HepG2 (cell line): Measurements from ENCODE around the gene CAMK1D. TPM values are rescaled to one million over a fixed set of nuclear protein-coding genes. Genes with fewer than 3 reads are reported as not detected.

Experiments
- ATAC-seq: fragments of 200-7000 bp; cut with Tn5 transposase; 3 replicates; pipeline ENCODE4 v1.9.1; 2020; ENCODE audit warnings: mild to moderate bottlenecking, moderate library complexity
- BruUV-seq: library from RNA; stranded (reverse); fragments of 400-500 nt; replicated peaks from 2 replicates; lab custom pipeline; 2021; lab: Mats Ljungman, UMichigan
- CTCF ChIA-PET: fragments of 300-600 bp; formaldehyde crosslinking; extraction: SDS; loops from one replicate; lab custom pipeline; 2021; ENCODE audit warnings: low total read pairs, inconsistent platforms, low intra/inter-chr PET ratio; lab: Yijun Ruan, JAX
- POLR2A ChIA-PET: fragments of 350-600 bp; sonication (Branson Sonifier 250); formaldehyde crosslinking; loops from one replicate; lab custom pipeline; 2020; ENCODE audit warnings: antibody characterized with exemption, inconsistent platforms; lab: Yijun Ruan, JAX
- DNase-seq: peaks from one replicate; pipeline ENCODE4 v3.0.0-alpha.2; 2015; ENCODE audit warnings: low spot score
- FAIRE-seq: peaks from 3 replicates; lab custom pipeline; 2011; peaks lifted over from hg19 to GRCh38; lab: Jason Lieb, UNC
- H2AFZ ChIP-seq: one replicate; pipeline ENCODE4 v1.6.1; 2011; ENCODE audit warnings: low read length, inconsistent platforms
- H3K27ac ChIP-seq: fragments of 300-600 bp; 3 replicates; pipeline ENCODE4 v1.8.0; 2011; ENCODE audit warnings: mixed run types, mild to moderate bottlenecking, mixed read lengths, low read length, inconsistent platforms; ENCODE audit not compliant: insufficient read depth; ENCODE audit errors: extremely low read length
- H3K27me3 ChIP-seq, 2 experiments: fragments of 200-600 bp in 1 of 2; 2 replicates in 1 of 2; 3 replicates in 1 of 2; pipeline versions ENCODE4 v1.6.0 to v1.8.0; 2011; ENCODE audit warnings: low read length in 2 of 2, mild to moderate bottlenecking in 2 of 2, moderate library complexity in 2 of 2, inconsistent platforms in 1 of 2; ENCODE audit not compliant: insufficient read depth in 2 of 2, control insufficient read depth in 1 of 2
- H3K36me3 ChIP-seq, 2 experiments: fragments of 200-600 bp in 1 of 2; replicated peaks in 1 of 2; 2 replicates in 1 of 2; 3 replicates in 1 of 2; pipeline versions ENCODE4 v1.5.1 to v1.8.0; 2011; ENCODE audit warnings: low read length in 2 of 2, inconsistent platforms in 1 of 2; ENCODE audit not compliant: insufficient read depth in 2 of 2, control insufficient read depth in 1 of 2
- H3K4me1 ChIP-seq: 2 replicates; pipeline ENCODE4 v1.5.1; 2012; ENCODE audit warnings: low read length, inconsistent platforms; ENCODE audit not compliant: insufficient read depth
- H3K4me2 ChIP-seq: 2 replicates; pipeline ENCODE4 v1.6.0; 2011; ENCODE audit warnings: low read depth, low read length, inconsistent platforms
- H3K4me3 ChIP-seq, 3 experiments: fragments of 200-600 bp in 1 of 3; sonication (generic), shearing (Covaris generic) in 1 of 3; replicated peaks in 1 of 3; 2 replicates each; pipeline ENCODE4 v1.5.1; 2011 to 2016; ENCODE audit warnings: low read length in 3 of 3, inconsistent platforms in 2 of 3, low read depth in 2 of 3, mild to moderate bottlenecking in 2 of 3, control low read depth in 1 of 3, mixed read lengths in 1 of 3; ENCODE audit not compliant: insufficient read depth in 1 of 3
- H3K79me2 ChIP-seq: one replicate; pipeline ENCODE4 v1.6.1; 2011; ENCODE audit warnings: low read length, inconsistent platforms; ENCODE audit not compliant: insufficient read depth
- H3K9ac ChIP-seq: 2 replicates; pipeline ENCODE4 v1.6.0; 2011; ENCODE audit warnings: mild to moderate bottlenecking, low read depth, low read length, inconsistent platforms; ENCODE audit not compliant: insufficient read depth
- H3K9me3 ChIP-seq: 2 replicates; pipeline ENCODE4 v1.5.1; 2012; ENCODE audit warnings: mild to moderate bottlenecking, low read length
- H4K20me1 ChIP-seq: 2 replicates; pipeline ENCODE4 v1.6.0; 2011; ENCODE audit warnings: inconsistent platforms, mild to moderate bottlenecking, low read length, moderate library complexity; ENCODE audit not compliant: insufficient read depth
- ATF2 ChIP-seq: sonication (generic); formaldehyde crosslinking; IDR thresholded peaks from 2 replicates; pipeline ENCODE4 v1.4.0; 2020; ENCODE audit warnings: missing genetic modification reagents
- KDM2A ChIP-seq: sonication (generic); formaldehyde crosslinking; IDR thresholded peaks from 2 replicates; pipeline ENCODE4 v1.4.0; 2020; ENCODE audit warnings: low read depth, missing genetic modification reagents, borderline replicate concordance
- MAFK ChIP-seq, 2 experiments: IDR thresholded peaks in 1 of 2; conservative IDR thresholded peaks in 1 of 2; 2 replicates each; pipeline ENCODE4 v1.6.1; 2011; ENCODE audit warnings: improper control_type of control experiment in 2 of 2, low read length in 2 of 2
- MED1 ChIP-seq: sonication (generic); formaldehyde crosslinking; IDR thresholded peaks from 2 replicates; pipeline ENCODE4 v1.4.0; 2020; ENCODE audit warnings: missing genetic modification reagents
- PATZ1 ChIP-seq: sonication (generic); formaldehyde crosslinking; IDR thresholded peaks from 2 replicates; pipeline ENCODE4 v1.4.0; 2020; ENCODE audit warnings: missing genetic modification reagents
- RNF219 ChIP-seq: sonication (generic); formaldehyde crosslinking; IDR thresholded peaks from 2 replicates; pipeline ENCODE4 v1.5.0; 2020; ENCODE audit warnings: mild to moderate bottlenecking, missing genetic modification reagents
- TMF1 ChIP-seq: sonication (generic); formaldehyde crosslinking; IDR thresholded peaks from 2 replicates; pipeline ENCODE4 v1.8.1; 2022; ENCODE audit warnings: low read depth, missing genetic modification reagents
- ZNF530 ChIP-seq: sonication (generic); formaldehyde crosslinking; IDR thresholded peaks from 2 replicates; pipeline ENCODE4 v1.5.0; 2020; ENCODE audit warnings: low read depth, mild to moderate bottlenecking, missing genetic modification reagents
- ZNF790 ChIP-seq: sonication (generic); formaldehyde crosslinking; IDR thresholded peaks from 2 replicates; pipeline ENCODE4 v1.8.0; 2022; ENCODE audit warnings: missing genetic modification reagents, mild to moderate bottlenecking, borderline replicate concordance
- whole genome bisulfite sequencing: methylation state at CpG from one replicate; pipeline ENCODE4 v1.1.6; 2017; ENCODE audit warnings: low lambda C conversion rate; 5-methylcytosine and 5-hydroxymethylcytosine counted together
- in situ Hi-C: cut with HindIII; loops from 2 replicates; pipeline ENCODE4 v1.10.0; 2017; ENCODE audit warnings: low pct_unique_long_range_greater_than_20kb; ENCODE audit not compliant: extremely low pct_ligation_motif_present
- intact Hi-C: fragments of 100-400 bp; cut with micrococcal nuclease; formaldehyde crosslinking; loops from one replicate; pipeline ENCODE4 v1.10.0; 2022; ENCODE audit not compliant: unreplicated experiment
- polyA plus RNA-seq, 8 experiments: library from polyadenylated mRNA; depleted of rRNA in 3 of 8; stranded (reverse) in 7 of 8; unstranded in 1 of 8; fragments of >200 nt; fragmentation: Illumina TruSeq in 4 of 8; extraction: Trizol in 4 of 8; gene quantifications; 2 replicates each; pipeline versions ENCODE4 v1.2.1 to v1.2.3, GENCODE V29; 2011 to 2016; ENCODE audit warnings: low read depth in 4 of 8, missing spikeins in 1 of 8, mixed read lengths in 1 of 8; ENCODE audit not compliant: insufficient read depth in 1 of 8
- total RNA-seq, 5 experiments: library from RNA; depleted of rRNA; stranded (reverse); fragments of >200 nt; fragmentation: Illumina TruSeq; extraction: Trizol; gene quantifications; 2 replicates each; pipeline ENCODE4 v1.2.3, GENCODE V29; 2016; ENCODE audit warnings: low read depth in 1 of 5
- TF ChIP-seq, protein P1 (sequence below): sonication (generic); formaldehyde crosslinking; IDR thresholded peaks from 2 replicates; pipeline ENCODE4 v1.4.0; 2020; ENCODE audit warnings: missing genetic modification reagents
- TF ChIP-seq, protein P2 (sequence below): sonication (generic); formaldehyde crosslinking; IDR thresholded peaks from 2 replicates; pipeline ENCODE4 v1.5.0; 2020; ENCODE audit warnings: missing genetic modification reagents

The CAMK1D gene
- total and polyA plus RNA-seq, 2 of the 13 experiments (the other 11 are each of a cell fraction or from before 2014, with no cell fraction given): under 0.01 TPM; not detected in 1

- ATAC-seq (no peak), DNase-seq (no peak), FAIRE-seq (no peak)
- Histone ChIP-seq H3K4me1 (no peaks in the 10 kb centered on the region), H2AFZ (no peak overlapping the region), H3K4me2 (no peak overlapping the region), H3K4me3 (no peak overlapping the region), H3K36me3 (no peaks in the 10 kb centered on the region), H3K79me2 (no peaks in the 10 kb centered on the region), H3K27ac (no peak overlapping the region), H3K9me3 (no peaks in the 10 kb centered on the region), H3K27me3 (peaks cover 2 to 3% of the 10 kb centered on the region in 2 experiments; a peak in 2 of 5 replicates), H4K20me1 (no peaks in the 10 kb centered on the region), H3K9ac (no peak overlapping the region)
- ChIA-PET POLR2A (no interaction called here), CTCF (no interaction called here)
- in situ Hi-C loops: no loop called here
- 26% methylated on average over 6 of the region's 7 CpGs for WGBS
- intact Hi-C loops: no loop called here
- BruUV-seq: no TSS peak
- TF ChIP-seq, protein P1, sequence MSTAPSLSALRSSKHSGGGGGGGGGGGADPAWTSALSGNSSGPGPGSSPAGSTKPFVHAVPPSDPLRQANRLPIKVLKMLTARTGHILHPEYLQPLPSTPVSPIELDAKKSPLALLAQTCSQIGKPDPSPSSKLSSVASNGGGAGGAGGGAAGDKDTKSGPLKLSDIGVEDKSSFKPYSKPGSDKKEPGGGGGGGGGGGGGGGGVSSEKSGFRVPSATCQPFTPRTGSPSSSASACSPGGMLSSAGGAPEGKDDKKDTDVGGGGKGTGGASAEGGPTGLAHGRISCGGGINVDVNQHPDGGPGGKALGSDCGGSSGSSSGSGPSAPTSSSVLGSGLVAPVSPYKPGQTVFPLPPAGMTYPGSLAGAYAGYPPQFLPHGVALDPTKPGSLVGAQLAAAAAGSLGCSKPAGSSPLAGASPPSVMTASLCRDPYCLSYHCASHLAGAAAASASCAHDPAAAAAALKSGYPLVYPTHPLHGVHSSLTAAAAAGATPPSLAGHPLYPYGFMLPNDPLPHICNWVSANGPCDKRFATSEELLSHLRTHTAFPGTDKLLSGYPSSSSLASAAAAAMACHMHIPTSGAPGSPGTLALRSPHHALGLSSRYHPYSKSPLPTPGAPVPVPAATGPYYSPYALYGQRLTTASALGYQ: no peak
- no peak for TF ChIP-seq TMF1 (CRISPR knock-in tag)
- TF ChIP-seq ZNF790 (CRISPR knock-in tag): no peak
- no peak for TF ChIP-seq ZNF530 (CRISPR knock-in tag)
- TF ChIP-seq, protein P2, sequence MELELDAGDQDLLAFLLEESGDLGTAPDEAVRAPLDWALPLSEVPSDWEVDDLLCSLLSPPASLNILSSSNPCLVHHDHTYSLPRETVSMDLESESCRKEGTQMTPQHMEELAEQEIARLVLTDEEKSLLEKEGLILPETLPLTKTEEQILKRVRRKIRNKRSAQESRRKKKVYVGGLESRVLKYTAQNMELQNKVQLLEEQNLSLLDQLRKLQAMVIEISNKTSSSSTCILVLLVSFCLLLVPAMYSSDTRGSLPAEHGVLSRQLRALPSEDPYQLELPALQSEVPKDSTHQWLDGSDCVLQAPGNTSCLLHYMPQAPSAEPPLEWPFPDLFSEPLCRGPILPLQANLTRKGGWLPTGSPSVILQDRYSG: no peak
- TF ChIP-seq MED1: no peak
- TF ChIP-seq ATF2 (CRISPR knock-in tag): no peak
- no peak for TF ChIP-seq KDM2A (CRISPR knock-in tag)
- no peak for TF ChIP-seq MAFK (conservative IDR thresholded peaks at IDR 0.05 in 1 of 2, IDR thresholded peaks at IDR 0.05 in 1 of 2; ENCODE audit: low read length in 2 of 2)
- no peak for TF ChIP-seq RNF219 (CRISPR knock-in tag)
- no peak for TF ChIP-seq PATZ1 (CRISPR knock-in tag)
These were observed 28.4 kb downstream of the CAMK1D start for GRCh38 chr10:12377658-12378290.
